Mesenchymal stem cell (in vitro differentiated cells and primary cell): ENCODE results near the gene BAHCC1.

Experiments used
- DNase-seq: peaks from one replicate; pipeline ENCODE4 v3.0.0-alpha.2; 2013
- H2AFZ ChIP-seq: one replicate; pipeline ENCODE4 v1.6.1; 2013; ENCODE audit warnings: low read depth, mild to moderate bottlenecking, control low read depth, inconsistent platforms, low read length, moderate library complexity
- H2AK5ac ChIP-seq: 2 replicates; pipeline ENCODE4 v1.6.1; 2013; ENCODE audit warnings: low read length, moderate library complexity, mild to moderate bottlenecking, inconsistent platforms; ENCODE audit not compliant: severe bottlenecking
- H2BK120ac ChIP-seq: one replicate; pipeline ENCODE4 v1.6.1; 2013; ENCODE audit warnings: low read depth, mild to moderate bottlenecking, inconsistent platforms, low read length, moderate library complexity
- H2BK12ac ChIP-seq, 2 experiments: one replicate each; pipeline ENCODE4 v1.6.1; 2013; ENCODE audit warnings: inconsistent platforms in 2 of 2, low read length in 2 of 2, mild to moderate bottlenecking in 2 of 2, moderate library complexity in 2 of 2, control low read depth in 1 of 2
- H2BK15ac ChIP-seq: one replicate; pipeline ENCODE4 v1.6.1; 2013; ENCODE audit warnings: mild to moderate bottlenecking, low read depth, inconsistent platforms; ENCODE audit not compliant: poor library complexity, severe bottlenecking
- H2BK5ac ChIP-seq: 2 replicates; pipeline ENCODE4 v1.6.1; 2013; ENCODE audit warnings: low read depth, mild to moderate bottlenecking, low read length, control low read depth, inconsistent platforms; ENCODE audit not compliant: poor library complexity, severe bottlenecking
- H3K14ac ChIP-seq, 2 experiments: one replicate each; pipeline ENCODE4 v1.6.1; 2013; ENCODE audit warnings: inconsistent platforms in 2 of 2, low read length in 2 of 2, control low read depth in 1 of 2, mild to moderate bottlenecking in 1 of 2, moderate library complexity in 1 of 2
- H3K18ac ChIP-seq, 2 experiments: one replicate each; pipeline ENCODE4 v1.6.1; 2013; ENCODE audit warnings: inconsistent platforms in 2 of 2, low read length in 2 of 2, control low read depth in 1 of 2, low read depth in 1 of 2, mild to moderate bottlenecking in 1 of 2
- H3K23ac ChIP-seq, 2 experiments: one replicate each; pipeline ENCODE4 v1.6.1; 2013; ENCODE audit warnings: inconsistent platforms in 2 of 2, low read length in 2 of 2, mild to moderate bottlenecking in 2 of 2, moderate library complexity in 2 of 2, control low read depth in 1 of 2
- H3K27ac ChIP-seq: 2 replicates; pipeline ENCODE4 v1.5.1; 2013; ENCODE audit warnings: mild to moderate bottlenecking, moderate library complexity, low read length, control low read depth, inconsistent platforms; ENCODE audit not compliant: poor library complexity, severe bottlenecking
- H3K27me3 ChIP-seq, 2 experiments: 2 replicates each; pipeline versions ENCODE4 v1.6.1 to v1.7.0; 2013; ENCODE audit warnings: low read length in 2 of 2, mild to moderate bottlenecking in 2 of 2, moderate library complexity in 2 of 2, control low read depth in 1 of 2, inconsistent platforms in 1 of 2; ENCODE audit not compliant: control insufficient read depth in 1 of 2, insufficient read depth in 1 of 2
- H3K36me3 ChIP-seq, 2 experiments: 2 replicates each; pipeline versions ENCODE4 v1.6.1 to v1.7.0; 2013; ENCODE audit warnings: low read length in 2 of 2, control low read depth in 1 of 2, inconsistent platforms in 1 of 2, low read depth in 1 of 2, mild to moderate bottlenecking in 1 of 2; ENCODE audit not compliant: insufficient read depth in 2 of 2, control insufficient read depth in 1 of 2
- H3K4ac ChIP-seq, 2 experiments: one replicate each; pipeline ENCODE4 v1.6.1; 2013; ENCODE audit warnings: inconsistent platforms in 2 of 2, low read length in 2 of 2, mild to moderate bottlenecking in 2 of 2, moderate library complexity in 2 of 2, control low read depth in 1 of 2, low read depth in 1 of 2
- H3K4me1 ChIP-seq: 2 replicates; pipeline ENCODE4 v1.6.1; 2013; ENCODE audit warnings: low read depth, low read length, control low read depth; ENCODE audit not compliant: control insufficient read depth, insufficient read depth
- H3K4me2 ChIP-seq: 2 replicates; pipeline ENCODE4 v1.6.1; 2013; ENCODE audit warnings: low read length, mild to moderate bottlenecking, inconsistent platforms; ENCODE audit not compliant: poor library complexity, severe bottlenecking
- H3K4me3 ChIP-seq, 2 experiments: 2 replicates each; pipeline versions ENCODE4 v1.5.1 to v1.7.0; 2013; ENCODE audit warnings: low read length in 2 of 2, mild to moderate bottlenecking in 2 of 2, control low read depth in 1 of 2, low read depth in 1 of 2; ENCODE audit not compliant: insufficient read depth in 1 of 2
- H3K79me1 ChIP-seq: replicated peaks from 2 replicates; pipeline ENCODE4 v1.6.1; 2013; ENCODE audit warnings: mild to moderate bottlenecking, control low read depth, low read length, inconsistent platforms; ENCODE audit not compliant: poor library complexity, severe bottlenecking
- H3K9ac ChIP-seq: 2 replicates; pipeline ENCODE4 v1.7.0; 2013; ENCODE audit warnings: mild to moderate bottlenecking, low read length, moderate library complexity
- H3K9me3 ChIP-seq: 2 replicates; pipeline ENCODE4 v1.7.0; 2013; ENCODE audit warnings: mild to moderate bottlenecking, low read length; ENCODE audit not compliant: control insufficient read depth
- H4K8ac ChIP-seq: one replicate; pipeline ENCODE4 v1.6.1; 2013; ENCODE audit warnings: inconsistent platforms, mild to moderate bottlenecking, low read length, moderate library complexity
- H4K91ac ChIP-seq: one replicate; pipeline ENCODE4 v1.6.1; 2013; ENCODE audit warnings: mild to moderate bottlenecking, low read length, inconsistent platforms
- WGBS: methylation state at CpG from one replicate; pipeline ENCODE4 v1.1.7; 2013; ENCODE audit warnings: mixed read lengths; 5-methylcytosine and 5-hydroxymethylcytosine counted together

The BAHCC1 gene

GRCh38 chr17:81448442-81448841 is 53.2 kb downstream of the BAHCC1 start:
- H3K27me3 ChIP-seq: no peaks in the 10 kb centered on the region
- no peak overlapping the region for H3K23ac ChIP-seq
- H3K36me3 ChIP-seq: peaks cover 8 to 76% of the 10 kb centered on the region in 2 experiments
- H3K9me3 ChIP-seq: no peaks in the 10 kb centered on the region
- H2AFZ ChIP-seq: no peak overlapping the region
- no peak overlapping the region for H2BK12ac ChIP-seq
- 93% methylated on average over 24 of the region's 25 CpGs for WGBS
- H4K91ac ChIP-seq: no peak overlapping the region
- H3K14ac ChIP-seq: no peak overlapping the region
- H2AK5ac ChIP-seq: no peak overlapping the region
- H3K4me3 ChIP-seq: no peak overlapping the region
- H4K8ac ChIP-seq: no peak overlapping the region
- DNase-seq: no peak
- no peak overlapping the region for H3K4me2 ChIP-seq
- peaks cover 5% of the 10 kb centered on the region for H3K4me1 ChIP-seq
- H3K4ac ChIP-seq: no peak overlapping the region
- H3K18ac ChIP-seq: no peak overlapping the region
- H3K9ac ChIP-seq: no peak overlapping the region
- H2BK5ac ChIP-seq: no peak overlapping the region
- no peak overlapping the region for H2BK15ac ChIP-seq
- H3K79me1 ChIP-seq: no peaks in the 10 kb centered on the region
- H3K27ac ChIP-seq: no peak overlapping the region
- no peak overlapping the region for H2BK120ac ChIP-seq

GRCh38 chr17:81448950-81449349 is 53.7 kb downstream of the BAHCC1 start:
- H3K4me3 ChIP-seq: no peak overlapping the region
- H3K9me3 ChIP-seq: no peaks in the 10 kb centered on the region
- no peak overlapping the region for H2BK120ac ChIP-seq
- no peak overlapping the region for H3K23ac ChIP-seq
- H3K9ac ChIP-seq: no peak overlapping the region
- no peak overlapping the region for H2BK12ac ChIP-seq
- H3K36me3 ChIP-seq: peaks cover 8 to 76% of the 10 kb centered on the region in 2 experiments
- no peak overlapping the region for H3K4me2 ChIP-seq
- no peak overlapping the region for H3K18ac ChIP-seq
- no peak overlapping the region for H2AK5ac ChIP-seq
- H2BK15ac ChIP-seq: no peak overlapping the region
- no peak overlapping the region for H3K27ac ChIP-seq
- H3K27me3 ChIP-seq: no peaks in the 10 kb centered on the region
- no peak overlapping the region for H3K4ac ChIP-seq
- no peak overlapping the region for H4K91ac ChIP-seq
- no peaks in the 10 kb centered on the region for H3K79me1 ChIP-seq
- no peak overlapping the region for H4K8ac ChIP-seq
- H3K4me1 ChIP-seq: peaks cover 8% of the 10 kb centered on the region
- no peak overlapping the region for H2BK5ac ChIP-seq
- H2AFZ ChIP-seq: no peak overlapping the region
- no peak for DNase-seq
- WGBS: 91% methylated on average over 11 of the region's 12 CpGs
- H3K14ac ChIP-seq: no peak overlapping the region

- no peak overlapping the region for H2BK15ac ChIP-seq
- WGBS: 87% methylated on average over 8 of the region's 8 CpGs
- H3K18ac ChIP-seq: no peak overlapping the region
- no peak overlapping the region for H3K4me3 ChIP-seq
- H2AK5ac ChIP-seq: no peak overlapping the region
- no peak overlapping the region for H2AFZ ChIP-seq
- no peaks in the 10 kb centered on the region for H3K79me1 ChIP-seq
- no peak overlapping the region for H3K4me2 ChIP-seq
- H2BK12ac ChIP-seq: no peak overlapping the region
- no peaks in the 10 kb centered on the region for H3K27me3 ChIP-seq
- no peak overlapping the region for H2BK5ac ChIP-seq
- H3K27ac ChIP-seq: no peak overlapping the region
- H3K14ac ChIP-seq: no peak overlapping the region
- peaks cover 8 to 73% of the 10 kb centered on the region in 2 experiments for H3K36me3 ChIP-seq
- H3K9ac ChIP-seq: no peak overlapping the region
- no peak overlapping the region for H3K23ac ChIP-seq
- H3K4ac ChIP-seq: no peak overlapping the region
- H4K8ac ChIP-seq: no peak overlapping the region
- no peak overlapping the region for H2BK120ac ChIP-seq
- H3K4me1 ChIP-seq: peaks cover 8% of the 10 kb centered on the region
- H4K91ac ChIP-seq: no peak overlapping the region
- H3K9me3 ChIP-seq: no peaks in the 10 kb centered on the region
- DNase-seq: no peak
Measured at GRCh38 chr17:81449351-81449750, 54.1 kb downstream of the BAHCC1 start.

- Histone ChIP-seq H2BK120ac (no peak overlapping the region), H3K18ac (no peak overlapping the region), H3K27me3 (no peaks in the 10 kb centered on the region), H3K36me3 (peaks cover 8 to 62% of the 10 kb centered on the region in 2 experiments), H2AK5ac (no peak overlapping the region), H3K23ac (no peak overlapping the region), H3K4ac (no peak overlapping the region), H4K8ac (no peak overlapping the region), H2AFZ (no peak overlapping the region), H3K4me1 (peaks cover 17% of the 10 kb centered on the region), H3K9ac (no peak overlapping the region), H2BK5ac (no peak overlapping the region), H2BK12ac (no peak overlapping the region), H3K79me1 (no peaks in the 10 kb centered on the region), H3K27ac (no peak overlapping the region), H3K4me3 (no peak overlapping the region), H4K91ac (no peak overlapping the region), H3K9me3 (no peaks in the 10 kb centered on the region), H2BK15ac (no peak overlapping the region), H3K4me2 (no peak overlapping the region), H3K14ac (no peak overlapping the region)
- no peak for DNase-seq
- WGBS: 93% methylated on average over 26 of the region's 26 CpGs
Measured at GRCh38 chr17:81451823-81452222, 56.6 kb downstream of the BAHCC1 start.
